HG02870 (cell line): ENCODE measurements around the gene VAMP5.
"Not testable (repeated sequence)": the region's sequence is repeated elsewhere in the genome, so short reads cannot be mapped to it uniquely, and the experiment has no call there.

Experiments
- ATAC-seq: cut with Tn5 transposase; IDR thresholded peaks from one replicate; pipeline ENCODE4 v1.9.1; 2021; ENCODE audit warnings: mild to moderate bottlenecking, moderate library complexity; ENCODE audit not compliant: unreplicated experiment

The VAMP5 gene

DNA sequence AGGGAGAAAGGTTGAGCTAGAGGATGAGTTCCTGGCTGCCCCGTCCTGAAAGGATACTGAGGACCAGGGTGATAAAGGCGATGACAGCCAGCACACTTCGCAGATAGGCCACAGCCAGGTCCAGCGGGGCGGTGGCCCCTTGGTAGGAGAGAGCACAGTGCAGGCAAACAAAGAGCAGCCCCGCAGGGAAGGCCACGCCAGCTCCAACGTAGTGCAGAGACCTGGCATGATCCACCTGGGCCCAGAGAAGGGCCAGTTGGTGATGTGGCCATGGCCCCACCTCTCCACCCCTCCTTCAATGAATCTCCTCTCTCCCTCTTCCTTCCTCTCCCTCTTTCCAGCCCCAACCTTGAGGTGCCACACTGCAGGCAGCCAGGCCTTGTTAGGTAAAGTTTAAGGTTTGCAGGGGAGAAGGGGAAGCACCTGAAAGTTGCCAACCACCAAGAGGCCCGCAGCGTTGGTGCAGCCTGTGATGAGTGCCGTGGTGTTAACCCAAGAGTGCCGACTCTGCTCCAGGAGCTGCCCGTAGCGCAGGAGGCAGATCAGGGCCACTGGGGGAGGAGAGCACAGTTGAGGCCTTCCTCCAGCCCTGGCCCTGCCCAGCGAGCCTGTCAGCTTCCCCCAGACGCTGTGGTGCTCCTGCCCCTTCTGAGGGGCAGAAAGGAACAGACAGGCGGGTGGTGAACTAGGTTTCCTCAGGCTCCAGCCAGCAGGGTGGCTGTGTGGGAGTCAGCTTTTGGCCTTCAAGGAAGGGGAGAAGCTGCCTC lies 15.4 kb downstream of the VAMP5 start:
- ATAC-seq, result no peak

DNA sequence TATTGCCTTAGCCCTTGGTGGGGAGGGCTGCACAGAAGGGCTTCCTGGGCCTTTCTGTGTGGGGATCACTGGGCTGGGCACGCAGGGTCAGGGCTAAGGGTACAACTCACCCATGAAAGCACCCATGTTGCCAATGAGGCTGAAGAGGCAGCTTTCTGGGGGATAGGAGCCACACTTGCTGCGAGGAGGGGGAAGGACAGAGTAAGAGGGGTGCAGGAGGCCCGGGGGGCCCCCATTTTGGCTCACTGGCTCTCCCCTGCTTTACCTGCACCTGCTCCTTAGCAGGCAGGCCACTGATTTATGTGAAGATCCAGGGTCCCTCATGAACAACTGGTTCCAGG lies 16.0 kb downstream of the VAMP5 start:
- ATAC-seq, result no peak

DNA sequence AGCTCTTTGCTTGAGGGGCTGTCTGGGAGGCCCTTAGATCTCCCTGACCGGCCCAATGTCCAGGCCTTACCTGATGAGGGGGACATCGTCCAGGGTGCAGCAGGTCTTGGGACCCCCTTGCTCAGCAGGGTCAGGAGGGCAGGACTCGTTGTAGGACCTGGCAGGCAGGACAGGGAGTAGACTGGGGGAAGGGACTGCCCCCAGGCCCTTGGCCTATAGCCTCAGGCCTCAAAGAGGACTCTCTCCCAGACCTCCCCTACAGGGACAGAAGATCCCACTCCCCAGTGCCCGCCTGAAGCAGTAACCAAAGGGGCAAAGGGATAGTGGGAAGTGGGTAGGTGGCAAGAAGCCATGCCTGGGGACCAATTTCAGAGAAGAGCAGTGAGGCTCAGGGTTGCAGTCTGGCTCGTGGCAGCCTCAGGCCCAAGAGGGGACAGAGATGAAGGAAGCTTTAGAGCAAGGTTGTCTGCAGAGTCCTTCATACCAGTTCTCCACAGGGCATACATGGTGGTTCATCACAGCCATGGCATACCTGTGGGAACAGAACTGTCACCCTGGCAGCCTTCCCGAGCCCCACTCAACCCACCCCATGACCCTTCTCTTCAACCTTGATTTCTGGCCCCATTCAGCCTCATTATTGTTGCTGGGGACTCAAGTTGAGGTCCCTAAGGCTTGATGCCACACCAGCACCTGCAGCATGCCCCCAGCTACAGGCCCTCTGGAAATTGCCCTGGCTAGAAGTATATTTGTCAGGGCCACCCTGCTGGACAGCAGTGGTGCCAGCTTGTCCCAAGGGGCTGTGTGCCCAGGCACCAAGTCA lies 16.9 kb downstream of the VAMP5 start:
- no peak for ATAC-seq

DNA sequence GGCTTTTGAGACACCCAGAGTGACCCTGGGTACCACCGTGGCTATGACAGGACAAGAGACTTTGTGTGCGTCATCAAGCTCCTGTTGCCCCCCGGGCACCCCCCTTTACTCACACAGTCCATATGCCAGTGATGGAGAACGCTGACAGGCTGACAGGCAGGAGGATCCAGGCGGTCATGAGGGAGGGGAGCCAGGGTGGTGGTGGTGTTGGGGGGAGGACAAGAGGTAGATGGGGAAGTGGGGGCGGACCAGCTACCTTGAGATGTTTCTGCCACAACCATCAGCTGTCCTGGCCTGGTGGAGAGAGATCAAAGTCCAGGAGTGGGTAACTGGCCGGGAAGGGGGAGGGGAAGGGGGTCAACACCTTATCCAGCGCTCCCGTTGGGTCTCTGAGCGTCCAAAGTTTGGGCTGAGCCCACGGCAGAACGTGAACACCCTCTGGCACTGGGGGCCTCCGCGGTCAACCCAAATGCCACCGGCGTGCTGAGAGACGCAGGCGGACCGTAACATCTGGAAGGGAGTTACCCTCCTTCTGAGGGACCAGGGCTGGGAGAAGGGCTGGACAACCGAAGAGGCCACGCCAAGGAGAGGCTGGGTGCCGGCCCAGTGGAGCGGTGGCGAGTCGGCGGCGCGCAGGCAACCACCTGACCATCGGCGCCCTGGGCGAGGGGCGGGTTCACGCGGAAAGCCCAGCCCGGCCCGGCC lies 17.7 kb downstream of the VAMP5 start:
- ATAC-seq, result peak; percentile 39

DNA sequence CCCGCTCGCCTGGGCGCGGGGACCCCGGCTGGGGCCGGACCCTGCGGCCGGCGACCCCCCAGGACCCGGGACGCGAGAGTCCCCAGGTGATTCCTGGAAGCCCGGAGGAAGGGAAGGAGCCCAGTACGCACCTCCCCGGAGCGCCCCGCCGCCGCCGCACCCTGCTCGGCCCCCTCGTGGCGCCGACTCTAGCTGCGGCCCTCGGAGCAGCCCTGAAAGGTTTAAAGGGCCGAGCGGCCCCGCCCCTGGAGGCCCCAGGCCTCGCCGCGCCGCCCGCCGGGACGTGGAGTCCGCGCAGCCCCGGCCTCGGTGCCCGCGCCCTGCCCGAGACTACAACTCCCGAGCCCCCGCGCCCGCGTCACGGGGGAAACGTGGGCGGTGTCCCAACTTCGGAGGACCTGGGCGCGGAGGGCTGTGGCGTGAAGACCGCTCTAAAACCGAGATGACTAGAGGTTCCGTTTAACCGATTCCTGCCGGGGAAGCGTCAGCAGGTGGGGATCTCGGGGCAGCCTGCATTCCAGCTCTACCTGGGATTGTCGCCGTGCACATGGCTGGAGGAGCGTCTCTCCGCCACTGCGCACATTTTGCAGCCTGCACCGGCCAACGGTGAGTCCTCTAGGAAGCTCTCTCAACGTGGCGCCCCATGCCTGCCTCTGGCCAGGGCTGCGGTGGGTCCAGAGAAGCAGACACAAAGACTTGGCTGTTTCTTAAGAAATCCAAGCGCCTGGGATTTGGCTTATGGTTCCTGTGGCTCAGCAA lies 18.4 kb downstream of the VAMP5 start, which contains the start of gene TMEM150A:
TSS of gene TMEM150A (minus strand) at position 223 of the 759 bp plus-strand sequence. CDS start 750 bp downstream, outside the sequence.
- ATAC-seq, result peak; percentile 95

DNA sequence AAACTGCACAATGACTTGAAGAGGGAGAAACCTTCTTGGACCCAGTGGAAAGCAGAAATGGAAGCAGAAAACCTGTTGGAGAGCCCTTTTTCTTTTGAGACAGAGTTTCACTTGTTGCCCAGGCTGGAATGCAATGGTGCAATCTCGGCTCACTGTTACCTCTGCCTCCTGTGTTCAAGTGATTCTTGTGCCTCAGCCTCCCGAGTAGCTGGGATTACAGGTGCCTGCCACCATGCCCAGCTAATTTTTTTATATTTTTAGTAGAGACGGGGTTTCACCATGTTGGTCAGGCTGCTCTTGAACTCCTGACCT lies 19.9 kb downstream of the VAMP5 start:
- ATAC-seq, result not testable (repeated sequence)

DNA sequence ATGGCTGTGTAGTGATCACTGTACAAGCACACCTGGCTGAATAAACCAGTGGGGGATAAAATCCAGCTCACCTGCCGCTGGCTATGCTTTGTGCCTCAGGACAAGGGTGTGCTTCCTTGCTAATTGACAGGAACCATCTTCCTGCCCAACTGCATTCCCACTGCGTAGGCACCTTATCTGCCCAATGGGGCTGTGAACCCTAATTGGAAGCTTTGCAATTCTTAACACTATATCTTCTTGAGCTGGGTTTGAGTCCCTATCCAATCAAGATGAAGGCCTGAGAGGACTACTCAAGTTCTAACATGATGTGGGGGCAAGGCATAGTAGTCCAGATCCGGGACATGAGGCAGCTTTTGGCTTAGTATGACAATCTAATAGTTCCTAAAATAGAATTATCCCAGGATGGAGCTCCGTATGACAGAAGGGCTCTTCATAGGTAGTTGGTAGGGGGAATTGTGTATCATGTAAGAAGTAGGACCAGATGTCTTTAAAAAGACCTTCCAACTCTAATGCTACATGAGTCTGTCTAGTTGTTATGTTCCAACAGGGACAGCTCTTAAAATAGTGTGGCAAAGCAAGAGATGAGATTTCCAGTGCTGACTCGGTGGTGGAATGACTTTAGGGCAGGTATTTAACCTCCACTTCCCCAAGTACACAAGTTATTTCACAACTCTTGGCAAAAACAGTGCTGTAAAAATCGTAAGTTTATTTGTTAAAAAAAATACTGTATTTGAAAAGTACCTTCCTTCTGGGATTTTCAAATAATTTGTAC lies 20.5 kb downstream of the VAMP5 start:
- ATAC-seq, result no peak

DNA sequence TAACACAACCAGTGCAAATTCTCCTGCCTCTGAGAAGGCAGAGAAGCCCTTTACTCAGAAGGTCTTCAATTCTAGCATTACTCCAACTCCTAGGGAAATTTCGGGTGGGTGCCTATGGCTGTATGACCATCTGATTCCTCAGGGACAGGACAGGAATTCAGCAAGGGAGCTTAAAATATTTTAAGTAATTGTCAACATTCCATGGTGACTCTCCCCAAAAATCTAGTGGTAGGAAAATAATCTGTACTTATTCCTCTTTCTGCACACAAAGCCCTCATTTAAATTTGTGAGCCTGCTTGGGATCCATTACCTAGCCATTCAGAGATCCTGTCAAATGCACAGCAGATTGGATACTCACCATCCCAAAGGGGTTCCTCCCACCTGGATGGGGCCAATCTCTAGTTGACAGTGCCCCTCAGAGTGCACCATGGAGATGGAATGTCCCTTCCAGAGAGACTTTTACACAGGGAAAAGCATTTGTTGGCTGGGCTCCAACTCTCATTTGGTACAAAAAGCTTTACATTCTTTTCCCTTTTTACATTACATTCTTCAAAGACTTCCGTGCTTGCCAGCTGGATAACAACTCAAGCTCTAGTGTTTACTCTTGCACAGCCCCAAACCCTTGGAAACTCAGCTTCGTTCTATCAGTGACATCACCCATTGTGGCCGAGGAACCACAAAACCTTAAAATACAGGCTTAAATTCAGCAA lies 21.3 kb downstream of the VAMP5 start:
- no peak for ATAC-seq

DNA sequence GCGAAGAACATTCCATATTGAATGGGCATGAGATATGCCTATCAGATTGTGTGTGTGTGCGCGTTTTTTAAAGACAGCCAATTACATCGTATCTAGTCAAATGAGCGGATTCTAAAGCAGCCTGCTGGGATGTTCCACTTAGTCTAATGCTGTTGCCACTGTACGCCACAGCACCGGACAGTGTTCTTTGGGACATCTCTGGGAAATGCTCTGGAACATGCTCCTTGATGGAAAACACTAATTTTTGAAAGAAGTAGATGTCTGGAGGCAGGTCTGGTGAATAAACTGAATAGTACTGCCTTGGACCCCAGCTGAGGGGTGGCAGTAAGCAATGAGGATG lies 21.9 kb downstream of the VAMP5 start:
- no peak for ATAC-seq

DNA sequence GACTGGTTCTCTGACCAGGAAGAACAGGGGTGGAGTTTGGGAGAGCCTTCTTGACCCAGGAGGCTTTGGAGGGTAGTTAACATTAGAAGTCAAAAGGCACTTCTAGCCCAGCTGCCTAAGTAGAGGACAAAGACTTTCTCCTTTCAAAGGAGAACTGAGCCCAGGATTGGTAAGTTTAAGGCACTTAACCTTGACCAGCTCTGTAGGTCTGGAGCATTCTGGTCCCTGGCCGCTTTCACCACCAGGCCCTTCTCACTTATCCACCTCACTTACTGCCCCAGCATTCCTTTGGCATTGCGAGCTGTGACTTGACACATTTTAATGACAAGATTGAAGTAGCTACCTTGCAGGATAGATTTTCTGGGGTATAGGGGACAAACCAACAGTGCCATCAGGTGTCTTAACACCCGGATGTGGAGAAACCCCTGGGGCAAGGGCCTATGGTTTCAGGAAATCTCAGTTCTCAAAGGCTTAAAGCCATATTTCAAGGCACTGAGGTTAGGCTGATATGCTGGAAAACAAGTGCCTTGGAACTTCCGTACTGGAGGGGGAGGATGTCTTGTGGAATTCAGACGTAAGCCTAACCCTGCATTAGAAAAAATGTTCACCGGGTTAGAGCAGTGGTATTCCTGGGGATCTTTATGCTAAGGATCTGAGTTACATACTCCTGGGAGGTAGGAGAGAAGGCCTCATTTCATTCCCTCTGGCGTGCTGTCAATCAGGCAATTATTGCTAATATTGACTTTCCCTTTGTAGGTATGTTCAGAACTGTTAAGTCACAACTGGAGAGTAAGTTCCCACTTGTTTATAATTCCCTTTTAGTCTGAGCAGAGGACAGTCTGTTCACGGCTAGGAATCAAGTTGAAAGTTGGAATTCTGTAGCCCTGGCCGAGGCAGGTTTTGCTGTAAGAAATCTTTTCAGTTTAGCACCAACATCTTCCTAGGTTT lies 23.3 kb downstream of the VAMP5 start:
- no peak for ATAC-seq

DNA sequence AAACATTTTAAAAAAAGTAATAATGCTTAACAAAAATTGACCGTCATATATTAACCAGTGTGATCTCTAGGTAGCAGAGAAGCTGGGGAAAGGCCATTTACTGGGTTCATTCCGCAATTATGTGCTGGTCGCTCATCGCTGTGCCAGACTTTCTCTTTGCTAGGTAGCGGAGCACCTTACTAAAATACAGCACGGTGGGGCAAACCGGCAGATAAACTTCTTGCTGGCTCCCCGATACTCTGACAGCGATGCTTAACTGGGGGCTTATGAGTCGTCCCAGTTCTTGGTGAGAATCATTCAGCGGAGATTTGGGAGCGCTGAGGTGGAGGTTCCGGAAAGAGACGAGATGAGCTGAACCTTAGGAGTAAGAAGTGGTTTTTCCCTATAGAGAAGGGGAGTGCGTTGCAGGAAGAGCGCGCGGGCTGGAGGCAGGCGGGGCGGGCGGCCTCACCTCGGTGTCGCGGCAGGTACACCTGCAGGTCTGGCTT lies 27.0 kb downstream of the VAMP5 start:
- no peak for ATAC-seq

DNA sequence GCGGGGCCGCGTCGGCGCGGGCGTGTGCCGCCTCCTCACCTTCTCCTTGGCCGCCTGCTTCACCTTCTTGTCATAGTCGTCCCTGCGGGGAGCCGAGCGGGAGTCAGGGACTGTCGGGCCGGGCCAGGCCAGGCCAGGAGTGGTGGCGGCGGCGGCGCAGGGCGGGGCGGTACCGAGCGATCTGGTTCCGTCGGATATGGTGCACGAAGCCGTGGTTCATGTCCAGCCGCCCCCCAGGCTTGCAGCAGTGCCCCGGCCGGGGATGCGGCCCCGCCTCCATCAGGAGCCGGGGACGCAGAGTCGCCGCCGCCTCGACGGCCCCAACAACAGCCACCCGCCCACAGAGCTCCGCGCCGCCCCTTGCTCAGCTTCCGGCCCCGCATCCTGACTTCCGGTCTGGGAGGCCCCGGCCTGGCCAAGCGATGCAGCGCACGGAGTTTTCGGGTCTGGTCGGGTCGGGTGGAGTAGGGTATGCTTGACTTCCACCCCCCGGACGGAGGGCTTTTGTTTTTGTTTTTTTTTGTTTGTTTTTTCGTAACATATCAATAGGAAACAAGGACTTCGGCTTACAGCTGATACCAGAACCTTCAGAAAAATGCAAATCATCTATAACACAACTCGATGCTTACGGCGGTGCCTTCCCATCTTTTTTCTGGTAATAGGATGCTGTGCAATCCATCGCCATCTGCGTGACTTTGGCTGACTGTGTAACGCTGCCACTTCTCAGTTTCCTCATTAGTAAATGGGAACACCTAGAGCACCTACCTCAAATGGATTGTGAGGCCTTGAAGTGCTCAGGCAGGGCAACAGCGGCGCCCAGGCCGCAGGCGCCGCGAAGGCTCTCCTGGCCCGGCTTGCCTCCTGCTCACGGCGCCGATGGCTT lies 27.7 kb downstream of the VAMP5 start, which contains the start of gene C2orf68:
TSS of gene C2orf68 (minus strand) at position 362 of the 883 bp plus-strand sequence. CDS start at position 280, 82 bp downstream.
- peak; percentile 72 for ATAC-seq

DNA sequence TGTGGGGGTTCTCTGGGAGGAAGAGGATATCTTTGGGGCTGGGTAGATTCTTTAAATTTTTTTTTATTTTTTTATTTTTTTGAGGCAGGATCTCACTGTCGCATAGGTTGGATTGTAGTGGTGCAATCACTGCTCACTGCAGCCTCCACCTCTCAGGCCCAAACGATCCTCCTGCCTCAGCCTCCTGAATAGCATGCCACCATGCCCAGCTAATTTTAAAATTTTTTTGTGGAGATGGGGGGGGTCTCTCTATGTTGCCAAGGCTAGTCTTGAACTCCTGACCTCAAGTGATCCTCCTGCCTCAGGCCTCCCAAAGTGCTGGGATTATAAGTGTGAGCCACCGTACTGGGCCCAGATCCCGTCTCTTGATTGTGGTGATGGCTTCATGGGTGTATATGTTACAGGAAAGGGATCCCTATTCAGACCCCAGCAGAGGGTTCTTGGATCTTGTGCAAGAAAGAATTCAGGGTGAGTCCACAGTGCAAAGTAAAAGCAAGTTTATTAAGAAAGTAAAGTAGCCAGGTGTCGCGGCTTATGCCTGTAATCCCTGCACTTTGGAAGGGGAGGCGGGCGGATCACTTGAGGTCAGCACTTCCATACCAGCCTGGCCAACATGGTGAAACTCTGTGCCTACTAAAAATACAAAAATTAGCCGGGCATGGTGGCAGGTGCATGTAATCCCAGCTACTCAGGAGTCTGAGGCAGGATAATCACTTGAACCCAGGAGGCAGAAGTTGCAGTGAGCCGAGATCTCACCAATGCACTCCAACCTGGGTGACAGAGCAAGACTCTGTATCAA lies 29.7 kb downstream of the VAMP5 start:
- ATAC-seq, result no peak

DNA sequence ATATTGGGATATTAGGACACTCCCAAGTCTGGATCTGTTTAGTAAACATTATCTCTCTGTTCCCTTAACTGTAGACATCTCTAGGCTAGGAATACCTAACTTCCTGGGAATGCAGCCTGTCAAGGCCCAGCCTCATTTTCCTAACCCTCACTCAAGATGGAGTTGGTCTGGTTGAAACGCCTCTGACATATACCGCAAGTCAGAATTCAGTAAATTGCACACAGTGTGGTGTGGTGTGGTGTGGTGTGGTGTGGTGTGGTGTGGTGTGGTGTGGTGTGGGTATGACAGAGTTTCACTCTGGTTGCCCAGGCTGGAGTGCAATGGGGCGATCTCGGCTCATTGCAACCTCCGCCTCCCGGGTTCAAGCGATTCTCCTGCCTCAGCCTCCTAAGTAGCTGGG lies 30.5 kb downstream of the VAMP5 start:
- ATAC-seq, result not testable (repeated sequence)

DNA sequence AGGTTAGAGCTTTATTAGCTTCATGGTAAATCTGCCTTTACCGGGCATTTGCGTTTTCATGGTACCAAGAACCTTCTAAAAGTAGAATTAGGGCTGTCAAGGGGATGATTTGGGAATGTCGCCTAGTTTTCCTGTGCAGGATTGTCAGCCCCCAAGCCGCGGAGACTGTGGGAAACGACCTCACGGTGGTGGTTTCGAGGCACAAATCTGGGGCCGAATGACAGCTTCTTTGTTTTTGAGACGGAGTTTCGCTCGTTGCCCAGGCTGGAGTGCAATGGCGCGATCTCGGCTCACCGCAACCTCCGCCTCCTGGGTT lies 31.1 kb downstream of the VAMP5 start:
- no peak for ATAC-seq

DNA sequence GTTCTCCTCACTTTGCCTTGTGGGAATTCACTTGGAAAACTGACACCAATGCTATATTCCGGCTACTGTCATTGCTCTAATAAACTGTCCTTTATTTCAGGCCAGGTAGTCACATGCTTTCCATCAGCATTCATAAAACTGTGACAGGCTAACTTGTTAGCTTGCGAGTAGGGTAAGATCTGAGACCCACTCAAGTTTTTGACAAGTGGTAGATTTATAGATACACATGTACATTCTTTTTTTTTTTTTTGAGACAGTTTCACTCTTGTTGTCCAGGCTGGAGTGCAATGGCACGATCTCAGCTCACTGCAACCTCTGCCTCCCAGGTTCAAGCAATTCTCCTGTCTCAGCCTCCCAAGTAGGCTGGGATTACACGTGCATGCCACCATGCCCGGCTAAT lies 33.5 kb downstream of the VAMP5 start:
- not testable (repeated sequence) for ATAC-seq

DNA sequence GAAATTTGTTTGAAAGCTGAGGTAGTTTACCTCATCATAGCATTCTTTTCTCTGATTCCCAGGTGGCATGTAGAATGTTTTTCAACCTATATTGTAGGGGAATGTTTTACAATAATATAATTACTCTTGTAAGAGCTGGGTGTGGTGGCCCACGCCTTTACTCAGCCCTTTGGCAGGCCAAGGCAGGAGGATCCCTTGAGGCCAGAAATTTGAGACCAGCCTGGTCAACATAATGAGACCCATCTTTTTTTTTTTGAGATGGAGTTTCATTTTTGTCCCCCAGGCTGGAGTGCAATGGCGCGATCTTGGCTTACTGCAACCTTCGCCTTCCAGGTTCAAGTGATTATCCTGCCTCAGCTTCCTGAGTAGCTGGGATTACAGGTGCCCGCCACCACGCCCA lies 35.4 kb downstream of the VAMP5 start:
- no peak for ATAC-seq
